ENCODE data around the gene MEOX1. TPM values are rescaled to one million over a fixed set of nuclear protein-coding genes. Genes with fewer than 3 reads are reported as not detected.

MEOX1 gene
- total and polyA plus RNA-seq, 2 donors, result 2.1 to 9.0 TPM

DNA sequence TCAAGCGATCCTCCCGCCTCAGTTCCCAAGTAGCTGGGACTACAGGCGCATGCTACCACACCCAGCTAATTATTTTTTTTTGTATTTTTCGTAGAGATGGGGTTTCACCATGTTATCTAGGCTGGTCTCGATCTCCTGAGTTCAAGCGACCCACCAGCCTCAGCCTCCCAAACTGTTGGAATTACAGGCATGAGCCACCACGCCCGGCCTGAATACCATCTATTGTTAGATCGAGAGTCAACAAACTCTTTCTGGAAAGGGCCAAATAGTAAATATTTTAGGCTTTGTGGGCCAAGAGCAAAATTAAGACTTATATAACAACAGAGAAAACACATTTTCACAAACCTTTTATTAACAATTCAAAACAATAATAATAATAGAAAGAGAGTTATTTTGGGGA is 41.6 kb downstream of the MEOX1 start:
- H3K4me3 ChIP-seq (ENCODE audit: low read length in 2 of 2), result no peak overlapping the region
- H3K36me3 ChIP-seq (ENCODE audit: control insufficient read depth in 2 of 2, insufficient read depth in 2 of 2, low read length in 1 of 2), result no peaks in the 10 kb centered on the region
- peaks cover 0 to 2% of the 10 kb centered on the region in 2 donors for H3K27me3 ChIP-seq (ENCODE audit: control insufficient read depth in 2 of 2, insufficient read depth in 1 of 2, low read length in 1 of 2)
- H3K9me3 ChIP-seq (ENCODE audit: control insufficient read depth in 2 of 2, insufficient read depth in 1 of 2, low read length in 1 of 2), result no peaks in the 10 kb centered on the region
- 94% methylated on average over 9 of the region's 9 CpGs for WGBS
- no peak overlapping the region for H3K27ac ChIP-seq (ENCODE audit: low read depth in 1 of 2, low read length in 1 of 2)
- no peaks in the 10 kb centered on the region for H3K4me1 ChIP-seq (ENCODE audit: control insufficient read depth in 2 of 2, insufficient read depth in 2 of 2, low read length in 2 of 2)
- DNase-seq (ENCODE audit: low read depth in 6 of 9, low spot score in 9 of 9), result no peak

DNA sequence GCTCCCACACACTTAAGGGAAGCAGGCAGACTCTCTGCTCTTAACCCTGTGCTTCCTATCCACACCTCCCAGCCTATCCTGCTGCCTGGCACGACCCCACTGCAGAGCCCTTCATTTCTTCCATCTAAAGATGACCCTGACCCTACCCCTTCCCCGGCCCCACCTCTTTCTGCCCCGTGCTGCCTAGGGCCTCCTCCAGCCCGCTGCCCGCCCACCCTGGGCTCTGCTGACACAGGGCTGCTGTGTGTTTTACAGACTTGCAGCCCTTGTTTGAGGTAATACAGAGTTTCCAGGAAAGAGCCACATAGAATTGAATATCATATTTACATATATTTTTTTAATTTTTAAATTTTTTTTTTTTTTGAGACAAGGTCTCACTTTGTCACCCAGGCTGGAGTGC is 42.0 kb downstream of the MEOX1 start:
- 89% methylated on average over 5 of the region's 5 CpGs for WGBS
- no peaks in the 10 kb centered on the region for H3K36me3 ChIP-seq (ENCODE audit: control insufficient read depth in 2 of 2, insufficient read depth in 2 of 2, low read length in 1 of 2)
- H3K9me3 ChIP-seq (ENCODE audit: control insufficient read depth in 2 of 2, insufficient read depth in 1 of 2, low read length in 1 of 2), result no peaks in the 10 kb centered on the region
- no peak for DNase-seq (ENCODE audit: low read depth in 6 of 9, low spot score in 9 of 9)
- H3K27ac ChIP-seq (ENCODE audit: low read depth in 1 of 2, low read length in 1 of 2), result no peak overlapping the region
- peaks cover 0 to 2% of the 10 kb centered on the region in 2 donors for H3K27me3 ChIP-seq (ENCODE audit: control insufficient read depth in 2 of 2, insufficient read depth in 1 of 2, low read length in 1 of 2)
- H3K4me1 ChIP-seq (ENCODE audit: control insufficient read depth in 2 of 2, insufficient read depth in 2 of 2, low read length in 2 of 2), result no peaks in the 10 kb centered on the region
- H3K4me3 ChIP-seq (ENCODE audit: low read length in 2 of 2), result no peak overlapping the region

DNA sequence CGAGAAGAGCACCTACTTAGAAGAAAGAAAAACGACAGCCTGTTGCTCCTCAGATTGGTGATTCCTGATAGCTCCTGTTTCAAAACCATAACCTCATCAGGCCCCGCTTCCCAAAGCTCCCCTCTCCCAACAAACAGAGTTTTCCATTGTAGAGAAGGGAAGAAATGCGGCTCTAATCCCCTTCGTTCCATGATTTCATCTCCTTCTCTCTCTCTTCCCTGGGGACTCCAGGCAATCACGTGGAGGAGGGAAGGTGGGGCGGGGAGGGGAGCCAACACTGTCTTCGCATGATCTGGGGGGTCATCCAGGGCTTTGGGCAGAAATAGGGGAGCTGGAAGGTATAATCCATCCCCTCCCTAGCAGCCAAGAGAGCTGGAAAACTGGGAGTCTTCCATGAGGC is 43.4 kb downstream of the MEOX1 start:
- no peaks in the 10 kb centered on the region for H3K36me3 ChIP-seq (ENCODE audit: control insufficient read depth in 2 of 2, insufficient read depth in 2 of 2, low read length in 1 of 2)
- H3K4me3 ChIP-seq (ENCODE audit: low read length in 2 of 2), result no peak overlapping the region
- no peak for DNase-seq (ENCODE audit: low read depth in 6 of 9, low spot score in 9 of 9)
- H3K27me3 ChIP-seq (ENCODE audit: control insufficient read depth in 2 of 2, insufficient read depth in 1 of 2, low read length in 1 of 2), result peaks cover 0 to 2% of the 10 kb centered on the region in 2 donors
- no peaks in the 10 kb centered on the region for H3K9me3 ChIP-seq (ENCODE audit: control insufficient read depth in 2 of 2, insufficient read depth in 1 of 2, low read length in 1 of 2)
- WGBS, result 94% methylated on average over 8 of the region's 8 CpGs
- no peaks in the 10 kb centered on the region for H3K4me1 ChIP-seq (ENCODE audit: control insufficient read depth in 2 of 2, insufficient read depth in 2 of 2, low read length in 2 of 2)
- no peak overlapping the region for H3K27ac ChIP-seq (ENCODE audit: low read depth in 1 of 2, low read length in 1 of 2)

DNA sequence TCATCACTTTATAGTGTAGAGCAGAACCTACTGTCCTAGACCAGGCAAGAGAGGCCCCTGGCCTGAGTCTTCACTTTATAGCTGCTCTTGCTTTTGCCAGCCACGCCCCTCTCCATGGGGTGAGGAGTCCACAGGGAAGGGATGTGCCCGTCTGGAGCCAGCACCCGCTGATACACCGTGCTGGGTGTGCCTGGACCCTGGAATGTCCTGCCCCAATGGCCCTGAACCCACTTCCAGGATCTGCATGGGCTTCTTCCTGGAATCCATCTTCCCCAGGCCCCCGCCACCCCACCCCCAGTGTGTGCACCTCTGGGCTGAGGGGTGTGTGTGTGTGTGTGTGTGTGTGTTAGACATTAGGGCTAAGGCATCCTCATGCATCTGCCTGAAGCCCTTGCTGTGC is 44.9 kb downstream of the MEOX1 start:
- no peaks in the 10 kb centered on the region for H3K9me3 ChIP-seq (ENCODE audit: control insufficient read depth in 2 of 2, insufficient read depth in 1 of 2, low read length in 1 of 2)
- no peak for DNase-seq (ENCODE audit: low read depth in 6 of 9, low spot score in 9 of 9)
- no peak overlapping the region for H3K27ac ChIP-seq (ENCODE audit: low read depth in 1 of 2, low read length in 1 of 2)
- no peaks in the 10 kb centered on the region for H3K4me1 ChIP-seq (ENCODE audit: control insufficient read depth in 2 of 2, insufficient read depth in 2 of 2, low read length in 2 of 2)
- H3K27me3 ChIP-seq (ENCODE audit: control insufficient read depth in 2 of 2, insufficient read depth in 1 of 2, low read length in 1 of 2), result no peaks in the 10 kb centered on the region
- H3K4me3 ChIP-seq (ENCODE audit: low read length in 2 of 2), result no peak overlapping the region
- 93% methylated on average over 5 of the region's 5 CpGs for WGBS
- H3K36me3 ChIP-seq (ENCODE audit: control insufficient read depth in 2 of 2, insufficient read depth in 2 of 2, low read length in 1 of 2), result no peaks in the 10 kb centered on the region

DNA sequence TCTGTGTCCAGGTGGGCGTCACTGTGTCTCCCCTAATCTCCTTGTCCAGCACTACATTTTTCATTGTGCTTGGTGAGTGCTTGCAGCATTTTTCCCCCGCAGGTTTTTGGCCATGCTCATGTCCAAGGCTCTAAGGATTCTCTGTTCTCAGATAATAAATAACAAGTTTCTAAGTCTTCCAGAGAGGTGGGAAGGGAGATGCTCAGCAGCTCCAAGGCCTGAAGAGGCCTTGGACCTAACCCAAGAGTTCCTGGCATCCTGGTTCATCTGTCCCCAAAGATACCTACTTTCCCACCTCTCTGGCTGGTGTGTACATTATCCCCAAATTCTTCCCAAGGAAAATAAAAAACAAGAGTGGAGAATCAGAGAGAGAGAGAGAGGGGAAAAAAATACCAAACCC is 45.3 kb downstream of the MEOX1 start:
- no peak for DNase-seq (ENCODE audit: low read depth in 6 of 9, low spot score in 9 of 9)
- WGBS, result 95% methylated on average over 2 of the region's 2 CpGs
- H3K36me3 ChIP-seq (ENCODE audit: control insufficient read depth in 2 of 2, insufficient read depth in 2 of 2, low read length in 1 of 2), result no peaks in the 10 kb centered on the region
- H3K4me3 ChIP-seq (ENCODE audit: low read length in 2 of 2), result no peak overlapping the region
- no peaks in the 10 kb centered on the region for H3K9me3 ChIP-seq (ENCODE audit: control insufficient read depth in 2 of 2, insufficient read depth in 1 of 2, low read length in 1 of 2)
- H3K4me1 ChIP-seq (ENCODE audit: control insufficient read depth in 2 of 2, insufficient read depth in 2 of 2, low read length in 2 of 2), result no peaks in the 10 kb centered on the region
- H3K27ac ChIP-seq (ENCODE audit: low read depth in 1 of 2, low read length in 1 of 2), result no peak overlapping the region
- H3K27me3 ChIP-seq (ENCODE audit: control insufficient read depth in 2 of 2, insufficient read depth in 1 of 2, low read length in 1 of 2), result no peaks in the 10 kb centered on the region

DNA sequence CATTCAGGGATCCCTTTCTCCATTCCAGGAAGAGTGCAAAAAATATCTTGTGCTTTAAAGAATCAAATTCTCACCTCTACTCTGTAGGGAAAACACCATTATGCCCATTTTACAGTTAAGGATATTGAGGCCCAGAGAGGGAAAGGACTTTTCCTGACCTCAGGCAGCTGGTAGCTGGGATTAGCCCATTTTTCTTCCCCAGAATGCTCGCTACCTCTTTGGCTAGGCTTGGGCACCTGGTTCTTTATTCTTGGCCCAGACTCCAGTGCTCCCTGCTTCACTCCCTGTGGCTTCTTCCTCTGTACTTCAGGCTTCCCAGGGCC is 45.7 kb downstream of the MEOX1 start:
- no peaks in the 10 kb centered on the region for H3K4me1 ChIP-seq (ENCODE audit: control insufficient read depth in 2 of 2, insufficient read depth in 2 of 2, low read length in 2 of 2)

DNA sequence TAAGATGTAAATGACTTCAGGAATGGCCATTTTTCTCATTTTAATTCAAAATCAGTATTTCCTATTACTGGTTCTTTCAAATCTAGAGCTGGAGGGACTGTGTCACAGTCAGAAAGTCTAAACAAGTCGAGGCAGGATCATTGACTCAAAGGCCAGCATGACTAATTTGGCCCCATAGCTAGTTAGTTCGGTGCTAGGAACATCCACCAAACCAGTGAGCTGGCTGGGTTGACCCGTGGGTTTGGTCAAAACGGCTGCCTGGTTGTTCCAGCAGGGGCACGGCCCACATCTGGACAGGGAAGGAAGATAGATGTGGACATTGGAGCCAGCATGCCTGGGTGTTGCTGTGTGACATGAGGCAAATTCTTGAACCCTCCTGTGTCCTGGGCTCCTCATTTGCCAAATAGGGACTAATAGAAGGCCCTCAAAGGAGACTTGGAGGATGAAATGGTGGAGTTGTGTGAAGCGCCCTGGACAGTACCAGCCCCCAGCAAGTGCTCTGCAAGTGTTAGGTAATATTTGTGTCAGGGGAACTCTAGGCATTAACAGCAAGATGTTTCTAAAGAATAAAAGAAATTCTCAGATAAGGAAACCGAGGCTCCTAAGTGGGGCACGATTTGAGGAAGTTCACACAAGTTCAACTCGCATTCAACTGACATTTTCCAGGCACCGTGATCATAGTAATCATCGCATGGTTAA is 46.2 kb downstream of the MEOX1 start:
- no peaks in the 10 kb centered on the region for H3K27me3 ChIP-seq (ENCODE audit: control insufficient read depth in 2 of 2, insufficient read depth in 1 of 2, low read length in 1 of 2)
- DNase-seq (ENCODE audit: low read depth in 6 of 9, low spot score in 9 of 9), result no peak
- no peaks in the 10 kb centered on the region for H3K9me3 ChIP-seq (ENCODE audit: control insufficient read depth in 2 of 2, insufficient read depth in 1 of 2, low read length in 1 of 2)
- 88% methylated on average over 11 of the region's 11 CpGs for WGBS
- H3K4me3 ChIP-seq (ENCODE audit: low read length in 2 of 2), result no peak overlapping the region
- no peaks in the 10 kb centered on the region for H3K4me1 ChIP-seq (ENCODE audit: control insufficient read depth in 2 of 2, insufficient read depth in 2 of 2, low read length in 2 of 2)
- H3K36me3 ChIP-seq (ENCODE audit: control insufficient read depth in 2 of 2, insufficient read depth in 2 of 2, low read length in 1 of 2), result no peaks in the 10 kb centered on the region
- H3K27ac ChIP-seq (ENCODE audit: low read depth in 1 of 2, low read length in 1 of 2), result no peak overlapping the region

More for the DNA sequence above, 45.7 kb downstream of the MEOX1 start:
- H3K27me3 ChIP-seq (ENCODE audit: control insufficient read depth in 2 of 2, insufficient read depth in 1 of 2, low read length in 1 of 2), result no peaks in the 10 kb centered on the region
- H3K36me3 ChIP-seq (ENCODE audit: control insufficient read depth in 2 of 2, insufficient read depth in 2 of 2, low read length in 1 of 2), result no peaks in the 10 kb centered on the region
- 98% methylated on average over 1 of the region's 1 CpG for whole genome bisulfite sequencing
- no peak overlapping the region for H3K27ac ChIP-seq (ENCODE audit: low read depth in 1 of 2, low read length in 1 of 2)
- no peak overlapping the region for H3K4me3 ChIP-seq (ENCODE audit: low read length in 2 of 2)
- no peak for DNase-seq (ENCODE audit: low read depth in 6 of 9, low spot score in 9 of 9)
- no peaks in the 10 kb centered on the region for H3K9me3 ChIP-seq (ENCODE audit: control insufficient read depth in 2 of 2, insufficient read depth in 1 of 2, low read length in 1 of 2)

DNA sequence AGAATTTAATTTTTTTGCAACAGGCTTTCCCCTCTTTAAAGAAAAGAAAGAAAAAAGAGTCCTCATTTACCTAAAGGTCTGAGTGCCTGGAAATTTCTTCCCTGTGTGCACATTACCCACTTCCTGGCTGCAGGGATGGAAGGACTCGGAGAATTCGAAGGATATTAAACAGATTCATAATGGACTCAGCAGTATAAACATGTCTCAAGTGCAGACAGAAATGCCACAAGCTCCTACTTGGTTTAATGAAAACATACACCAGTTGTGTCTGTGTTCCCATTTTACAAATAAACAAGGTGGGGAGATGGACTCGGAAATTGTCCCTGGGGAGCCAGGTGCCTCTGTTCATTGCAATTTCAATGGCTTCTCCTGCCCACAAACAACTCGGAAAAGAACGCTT is 47.2 kb downstream of the MEOX1 start:
- Histone ChIP-seq H3K4me1 (ENCODE audit: control insufficient read depth in 2 of 2, insufficient read depth in 2 of 2, low read length in 2 of 2) (no peaks in the 10 kb centered on the region), H3K27ac (ENCODE audit: low read depth in 1 of 2, low read length in 1 of 2) (no peak overlapping the region), H3K4me3 (ENCODE audit: low read length in 2 of 2) (no peak overlapping the region), H3K9me3 (ENCODE audit: control insufficient read depth in 2 of 2, insufficient read depth in 1 of 2, low read length in 1 of 2) (no peaks in the 10 kb centered on the region), H3K36me3 (ENCODE audit: control insufficient read depth in 2 of 2, insufficient read depth in 2 of 2, low read length in 1 of 2) (no peaks in the 10 kb centered on the region), H3K27me3 (ENCODE audit: control insufficient read depth in 2 of 2, insufficient read depth in 1 of 2, low read length in 1 of 2) (no peaks in the 10 kb centered on the region)
- WGBS, result 85% methylated on average over 5 of the region's 5 CpGs
- no peak for DNase-seq (ENCODE audit: low read depth in 6 of 9, low spot score in 9 of 9)

DNA sequence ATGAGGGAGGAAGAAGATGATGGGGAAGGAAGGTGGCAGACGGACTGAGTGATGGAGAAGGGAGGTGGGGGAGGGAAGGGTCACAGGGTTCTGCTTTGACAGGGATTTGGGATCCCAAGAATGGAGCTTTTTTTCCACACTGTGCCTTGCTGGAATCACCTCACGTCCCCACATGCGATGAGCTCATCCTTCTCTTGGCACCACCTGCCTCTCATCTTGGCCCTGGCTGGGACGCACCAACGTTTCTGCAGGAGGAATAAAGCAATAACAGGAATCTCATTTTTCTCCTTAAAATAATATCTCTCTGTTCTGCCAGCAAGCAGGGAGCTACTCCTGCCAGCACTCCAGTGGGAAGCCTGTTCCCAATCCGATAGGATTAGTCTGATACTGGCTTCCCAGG is 47.8 kb downstream of the MEOX1 start:
- H3K27ac ChIP-seq (ENCODE audit: low read depth in 1 of 2, low read length in 1 of 2), result no peak overlapping the region

DNA sequence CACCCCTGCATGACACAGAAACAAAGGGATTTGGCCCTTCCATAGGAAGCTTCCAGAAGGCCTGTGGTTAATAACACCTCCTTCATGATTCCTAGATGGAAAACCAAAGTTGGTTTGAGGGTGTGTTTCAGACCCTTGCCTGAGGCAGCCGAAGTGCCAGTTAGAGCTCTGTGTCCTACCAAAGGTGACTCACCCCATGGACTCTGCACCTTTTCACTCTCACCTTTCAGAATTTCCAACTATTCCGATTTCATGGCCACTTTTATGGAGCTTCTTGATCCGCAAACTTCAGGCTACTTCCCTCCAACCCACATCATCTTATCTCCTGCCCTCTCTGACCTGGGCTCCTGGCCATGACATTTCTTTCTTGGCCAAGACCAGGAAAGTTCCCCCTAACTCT is 49.2 kb downstream of the MEOX1 start:
- Histone ChIP-seq H3K27me3 (ENCODE audit: control insufficient read depth in 2 of 2, insufficient read depth in 1 of 2, low read length in 1 of 2) (no peaks in the 10 kb centered on the region), H3K4me3 (ENCODE audit: low read length in 2 of 2) (no peak overlapping the region), H3K4me1 (ENCODE audit: control insufficient read depth in 2 of 2, insufficient read depth in 2 of 2, low read length in 2 of 2) (no peaks in the 10 kb centered on the region), H3K27ac (ENCODE audit: low read depth in 1 of 2, low read length in 1 of 2) (no peak overlapping the region), H3K36me3 (ENCODE audit: control insufficient read depth in 2 of 2, insufficient read depth in 2 of 2, low read length in 1 of 2) (no peaks in the 10 kb centered on the region), H3K9me3 (ENCODE audit: control insufficient read depth in 2 of 2, insufficient read depth in 1 of 2, low read length in 1 of 2) (no peaks in the 10 kb centered on the region)
- 98% methylated on average over 3 of the region's 3 CpGs for WGBS
- DNase-seq (ENCODE audit: low read depth in 6 of 9, low spot score in 9 of 9), result no peak

More for the DNA sequence above, 47.8 kb downstream of the MEOX1 start:
- WGBS, result 69% methylated on average over 6 of the region's 6 CpGs
- no peak for DNase-seq (ENCODE audit: low read depth in 6 of 9, low spot score in 9 of 9)
- Histone ChIP-seq H3K9me3 (ENCODE audit: control insufficient read depth in 2 of 2, insufficient read depth in 1 of 2, low read length in 1 of 2) (no peaks in the 10 kb centered on the region), H3K4me3 (ENCODE audit: low read length in 2 of 2) (no peak overlapping the region), H3K27me3 (ENCODE audit: control insufficient read depth in 2 of 2, insufficient read depth in 1 of 2, low read length in 1 of 2) (no peaks in the 10 kb centered on the region), H3K4me1 (ENCODE audit: control insufficient read depth in 2 of 2, insufficient read depth in 2 of 2, low read length in 2 of 2) (no peaks in the 10 kb centered on the region), H3K36me3 (ENCODE audit: control insufficient read depth in 2 of 2, insufficient read depth in 2 of 2, low read length in 1 of 2) (no peaks in the 10 kb centered on the region)

Measured in thymus (tissue), 11 donors.